GM21786 (cell line): ENCODE measurements around the gene SCML1.
A peak's percentile ranks its signal among the peaks of the same experiment; 100 is the strongest.
"Not testable (repeated sequence)": the region's sequence is repeated elsewhere in the genome, so short reads cannot be mapped to it uniquely, and the experiment has no call there.

ENCODE experiments used
- ATAC-seq: cut with Tn5 transposase; IDR thresholded peaks from one replicate; pipeline ENCODE4 v1.9.1; 2021; ENCODE audit not compliant: unreplicated experiment

The SCML1 gene

GRCh38 chrX:17738737-17739535 lies 1.6 kb downstream of the SCML1 start:
- ATAC-seq, result no peak

GRCh38 chrX:17740137-17741122 lies 3.1 kb downstream of the SCML1 start:
- no peak for ATAC-seq

GRCh38 chrX:17741123-17741511 lies 3.8 kb downstream of the SCML1 start:
- no peak for ATAC-seq

- no peak for ATAC-seq
These were observed 6.6 kb downstream of the SCML1 start for GRCh38 chrX:17743913-17744312.

- ATAC-seq, result no peak
These were observed 7.7 kb downstream of the SCML1 start for GRCh38 chrX:17744896-17745523.

- no peak for ATAC-seq
These were observed 10.4 kb downstream of the SCML1 start for GRCh38 chrX:17747692-17748091.

- ATAC-seq, result no peak
These were observed 11.4 kb downstream of the SCML1 start for GRCh38 chrX:17748684-17749083.

GRCh38 chrX:17750436-17750835 lies 13.1 kb downstream of the SCML1 start:
- ATAC-seq, result no peak

- ATAC-seq, result no peak
These were observed 21.1 kb downstream of the SCML1 start for GRCh38 chrX:17758382-17758781.

- ATAC-seq, result no peak
These were observed 22.7 kb downstream of the SCML1 start for GRCh38 chrX:17759990-17760389.

GRCh38 chrX:17767734-17768133 lies 30.4 kb downstream of the SCML1 start:
- ATAC-seq, result no peak

GRCh38 chrX:17768997-17769396 lies 31.7 kb downstream of the SCML1 start:
- no peak for ATAC-seq

GRCh38 chrX:17769701-17770269 lies 32.5 kb downstream of the SCML1 start:
- no peak for ATAC-seq

GRCh38 chrX:17773221-17773876 lies 36.1 kb downstream of the SCML1 start:
- no peak for ATAC-seq

- no peak for ATAC-seq
These were observed 36.8 kb downstream of the SCML1 start for GRCh38 chrX:17774053-17774452.

- ATAC-seq, result no peak
These were observed 41.7 kb downstream of the SCML1 start for GRCh38 chrX:17778997-17779396.

GRCh38 chrX:17779434-17779833 lies 42.1 kb downstream of the SCML1 start:
- ATAC-seq, result no peak

GRCh38 chrX:17786554-17787347 lies 49.5 kb downstream of the SCML1 start:
- ATAC-seq, result not testable (repeated sequence)

- ATAC-seq, result no peak
These were observed 50.3 kb downstream of the SCML1 start for GRCh38 chrX:17787557-17787956.

GRCh38 chrX:17788439-17788838 lies 51.1 kb downstream of the SCML1 start:
- peak; percentile 50 for ATAC-seq
